ENCODE data around the gene DCAF16. TPM values are rescaled to one million over a fixed set of nuclear protein-coding genes. Genes with fewer than 3 reads are reported as not detected.

Gene DCAF16
- polyA plus RNA-seq, 2 of the 4 experiments (the other 2 are of a cell fraction), result 6.3 to 13.3 TPM

GRCh38 chr4:17785858-17786257 lies 24.7 kb downstream of the DCAF16 start:
- FAIRE-seq (no peak), ATAC-seq (peak in 1 of 2 experiments; percentile 48; a peak in 2 of 6 replicates), DNase-seq (ENCODE audit: low read depth in 1 of 2, low spot score in 1 of 2) (no peak)
- Histone ChIP-seq H3K4me1 (0 out of 3 replicates have a peak, but pooled peaks cover 8% of the 10 kb centered on the region), H3K4me2 (no peak overlapping the region), H3K27ac (no peak overlapping the region), H3K4me3 (no peak overlapping the region), H3K9me3 (no peaks in the 10 kb centered on the region)
- POLR2A ChIA-PET, result no interaction called here
- CTCF ChIA-PET, result interaction anchor here (1.2 kb wide), 1 partner anchor 22 kb away, joined by 3 read pairs; no protein-coding TSS in a partner anchor
- TF ChIP-seq, protein P1, sequence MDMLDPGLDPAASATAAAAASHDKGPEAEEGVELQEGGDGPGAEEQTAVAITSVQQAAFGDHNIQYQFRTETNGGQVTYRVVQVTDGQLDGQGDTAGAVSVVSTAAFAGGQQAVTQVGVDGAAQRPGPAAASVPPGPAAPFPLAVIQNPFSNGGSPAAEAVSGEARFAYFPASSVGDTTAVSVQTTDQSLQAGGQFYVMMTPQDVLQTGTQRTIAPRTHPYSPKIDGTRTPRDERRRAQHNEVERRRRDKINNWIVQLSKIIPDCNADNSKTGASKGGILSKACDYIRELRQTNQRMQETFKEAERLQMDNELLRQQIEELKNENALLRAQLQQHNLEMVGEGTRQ (IDR thresholded peaks at IDR 0.05), result no peak
- TF ChIP-seq RAD21 (conservative IDR thresholded peaks at IDR 0.05 in 1 of 2, IDR thresholded peaks at IDR 0.05 in 1 of 2) (peak in 1 of 2 experiments; percentile 16; a peak in 1 of 5 replicates), EHMT2 (IDR thresholded peaks at IDR 0.05; ENCODE audit: low read depth) (no peak)
- WGBS (ENCODE audit: missing lambda C conversion rate), result 65% methylated on average over 5 of the region's 5 CpGs

DNA sequence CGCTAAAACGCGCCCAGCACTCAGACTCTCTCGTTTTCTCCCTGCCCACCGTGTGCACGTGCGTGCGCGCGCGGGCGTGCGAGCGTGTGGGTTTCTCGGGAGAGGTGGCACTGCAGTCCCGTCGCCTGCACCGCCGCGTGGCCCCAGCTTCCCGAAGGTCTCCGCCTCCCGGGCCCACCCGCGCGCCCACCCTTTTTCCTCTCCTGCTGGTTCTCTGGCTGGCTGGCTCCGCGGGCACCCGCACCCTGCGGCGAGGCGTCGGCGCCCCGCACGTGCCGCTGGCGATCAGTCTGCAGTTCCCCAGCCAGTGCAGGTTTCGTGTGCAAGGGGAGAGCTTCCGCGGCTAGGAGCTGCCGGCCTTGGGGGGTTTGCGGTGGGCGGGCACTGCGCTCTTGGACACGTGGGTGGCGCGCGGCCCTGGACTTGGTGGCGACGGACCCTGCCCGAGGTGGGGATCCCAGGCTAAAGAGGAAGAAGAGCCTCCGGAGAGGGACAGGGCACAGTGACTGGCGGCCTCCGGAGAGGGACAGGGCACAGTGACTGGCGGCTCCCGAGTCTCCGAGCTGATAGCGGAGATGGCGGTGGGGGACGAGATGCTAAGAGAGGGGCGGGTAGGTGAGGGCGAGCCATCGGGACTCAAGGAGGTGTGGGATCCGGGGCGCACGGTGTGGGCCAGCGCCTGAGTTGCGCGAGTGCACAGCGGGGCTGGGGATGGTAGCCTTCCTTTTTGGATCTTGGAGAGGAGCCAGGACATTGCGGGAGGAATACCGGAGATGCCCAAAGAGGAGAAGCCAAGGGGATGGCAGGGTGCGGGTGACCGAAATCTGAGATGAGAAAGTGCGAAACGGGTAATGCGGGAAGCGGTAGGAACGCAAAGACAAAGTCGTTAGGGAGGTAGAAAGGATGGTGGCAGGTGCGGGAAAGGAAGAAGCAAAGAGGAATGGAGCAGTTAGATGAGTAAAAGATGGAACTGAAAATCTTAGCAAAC lies 29.0 kb downstream of the DCAF16 start, which contains the start of gene FAM184B:
FAM184B (minus strand) TSS at position 322 of the 988 bp plus-strand sequence. CDS start 322 bp downstream, outside the sequence.
- H3K4me2 ChIP-seq, result peak within 1 kb of the TSS; percentile 95
- TF ChIP-seq, protein P2, sequence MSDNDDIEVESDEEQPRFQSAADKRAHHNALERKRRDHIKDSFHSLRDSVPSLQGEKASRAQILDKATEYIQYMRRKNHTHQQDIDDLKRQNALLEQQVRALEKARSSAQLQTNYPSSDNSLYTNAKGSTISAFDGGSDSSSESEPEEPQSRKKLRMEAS (IDR thresholded peaks at IDR 0.05), result peak; percentile 62
- TF ChIP-seq EHF (CRISPR knock-in tag; IDR thresholded peaks at IDR 0.05), result no peak
- TF ChIP-seq, protein P3, sequence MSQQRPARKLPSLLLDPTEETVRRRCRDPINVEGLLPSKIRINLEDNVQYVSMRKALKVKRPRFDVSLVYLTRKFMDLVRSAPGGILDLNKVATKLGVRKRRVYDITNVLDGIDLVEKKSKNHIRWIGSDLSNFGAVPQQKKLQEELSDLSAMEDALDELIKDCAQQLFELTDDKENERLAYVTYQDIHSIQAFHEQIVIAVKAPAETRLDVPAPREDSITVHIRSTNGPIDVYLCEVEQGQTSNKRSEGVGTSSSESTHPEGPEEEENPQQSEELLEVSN (IDR thresholded peaks at IDR 0.05; ENCODE audit: borderline replicate concordance, low read depth), result peak; percentile 75
- no peak for TF ChIP-seq FOSL2 (IDR thresholded peaks at IDR 0.05)
- no peak for TF ChIP-seq FOSL2 (CRISPR knock-in tag; IDR thresholded peaks at IDR 0.05)
- WGBS (ENCODE audit: missing lambda C conversion rate), result 66% methylated on average over 23 of the region's 82 CpGs
- H3K4me3 ChIP-seq, result peak within 1 kb of the TSS; percentile 48
- ATAC-seq (peak; percentile 60 to 71; a peak in 4 of 6 replicates), DNase-seq (ENCODE audit: low read depth in 1 of 2, low spot score in 1 of 2) (no peak), FAIRE-seq (no peak)
- ChIA-PET CTCF (no interaction called here), POLR2A (no interaction called here)
- no peaks in the 10 kb centered on the region for H3K9me3 ChIP-seq
- peak within 1 kb of the TSS in 1 of 2 experiments; percentile 71; a peak in 3 of 6 replicates for H3K27ac ChIP-seq
- peaks cover 6% of the 10 kb centered on the region; the same call in 1 of the 3 replicates for H3K4me1 ChIP-seq

DNA sequence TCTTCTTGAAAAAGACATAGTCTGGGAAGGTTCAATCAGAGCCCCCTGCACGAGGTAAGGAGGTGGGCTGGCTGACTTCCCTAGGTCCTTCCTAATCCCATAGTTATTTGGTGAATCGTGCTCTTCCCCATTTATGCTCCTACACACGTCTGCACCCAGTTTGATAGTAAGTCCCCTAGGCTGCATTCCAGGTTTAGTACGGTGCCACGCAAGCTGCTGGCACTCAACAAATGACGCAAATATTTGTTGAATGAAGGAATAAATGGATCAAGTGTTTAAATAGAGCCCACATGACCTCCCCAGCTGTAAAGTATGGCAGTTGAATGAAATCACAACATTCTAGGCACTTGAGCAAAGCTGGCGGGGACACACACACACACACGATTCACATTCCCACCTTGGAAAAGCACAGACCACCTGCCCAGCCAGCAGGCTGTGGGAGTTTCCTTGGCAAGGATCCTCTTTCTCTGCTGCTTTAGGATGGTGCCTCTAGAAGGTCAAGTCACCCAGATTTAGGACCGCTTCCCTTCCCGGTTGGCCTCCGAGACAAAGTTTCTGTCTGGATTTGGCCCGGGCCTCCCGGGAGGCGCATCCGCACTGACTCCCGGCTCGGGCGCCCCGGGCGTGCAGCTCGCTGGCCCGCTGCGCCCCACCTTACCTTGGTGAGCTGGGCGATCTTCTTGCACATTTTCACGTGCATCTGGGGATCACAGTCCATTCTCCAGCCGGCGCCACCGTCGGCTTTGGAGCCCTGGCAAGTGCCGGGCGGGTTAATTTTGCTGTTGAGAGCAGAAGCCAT lies 29.9 kb downstream of the DCAF16 start:
- Histone ChIP-seq H3K27ac (peak overlapping the region in 1 of 2 experiments; percentile 71; a peak in 3 of 6 replicates), H3K4me1 (peaks cover 6% of the 10 kb centered on the region; the same call in 1 of the 3 replicates), H3K9me3 (no peaks in the 10 kb centered on the region), H3K4me2 (peak overlapping the region; percentile 95), H3K4me3 (peak overlapping the region; percentile 48)
- WGBS (ENCODE audit: missing lambda C conversion rate), result 20% methylated on average over 15 of the region's 31 CpGs
- DNase-seq (ENCODE audit: low read depth in 1 of 2, low spot score in 1 of 2) (no peak), FAIRE-seq (no peak), ATAC-seq (peak; percentile 65 to 70; a peak in 4 of 6 replicates)
- ChIA-PET POLR2A (no interaction called here), CTCF (no interaction called here)
- TF ChIP-seq, protein P4, sequence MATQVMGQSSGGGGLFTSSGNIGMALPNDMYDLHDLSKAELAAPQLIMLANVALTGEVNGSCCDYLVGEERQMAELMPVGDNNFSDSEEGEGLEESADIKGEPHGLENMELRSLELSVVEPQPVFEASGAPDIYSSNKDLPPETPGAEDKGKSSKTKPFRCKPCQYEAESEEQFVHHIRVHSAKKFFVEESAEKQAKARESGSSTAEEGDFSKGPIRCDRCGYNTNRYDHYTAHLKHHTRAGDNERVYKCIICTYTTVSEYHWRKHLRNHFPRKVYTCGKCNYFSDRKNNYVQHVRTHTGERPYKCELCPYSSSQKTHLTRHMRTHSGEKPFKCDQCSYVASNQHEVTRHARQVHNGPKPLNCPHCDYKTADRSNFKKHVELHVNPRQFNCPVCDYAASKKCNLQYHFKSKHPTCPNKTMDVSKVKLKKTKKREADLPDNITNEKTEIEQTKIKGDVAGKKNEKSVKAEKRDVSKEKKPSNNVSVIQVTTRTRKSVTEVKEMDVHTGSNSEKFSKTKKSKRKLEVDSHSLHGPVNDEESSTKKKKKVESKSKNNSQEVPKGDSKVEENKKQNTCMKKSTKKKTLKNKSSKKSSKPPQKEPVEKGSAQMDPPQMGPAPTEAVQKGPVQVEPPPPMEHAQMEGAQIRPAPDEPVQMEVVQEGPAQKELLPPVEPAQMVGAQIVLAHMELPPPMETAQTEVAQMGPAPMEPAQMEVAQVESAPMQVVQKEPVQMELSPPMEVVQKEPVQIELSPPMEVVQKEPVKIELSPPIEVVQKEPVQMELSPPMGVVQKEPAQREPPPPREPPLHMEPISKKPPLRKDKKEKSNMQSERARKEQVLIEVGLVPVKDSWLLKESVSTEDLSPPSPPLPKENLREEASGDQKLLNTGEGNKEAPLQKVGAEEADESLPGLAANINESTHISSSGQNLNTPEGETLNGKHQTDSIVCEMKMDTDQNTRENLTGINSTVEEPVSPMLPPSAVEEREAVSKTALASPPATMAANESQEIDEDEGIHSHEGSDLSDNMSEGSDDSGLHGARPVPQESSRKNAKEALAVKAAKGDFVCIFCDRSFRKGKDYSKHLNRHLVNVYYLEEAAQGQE (IDR thresholded peaks at IDR 0.05), result no peak
- TF ChIP-seq KDM1A (IDR thresholded peaks at IDR 0.05; ENCODE audit: low read depth) (no peak), JUN (IDR thresholded peaks at IDR 0.05) (no peak), BHLHE40 (IDR thresholded peaks at IDR 0.05; ENCODE audit: low read depth, low read length) (no peak), EP300 (IDR thresholded peaks at IDR 0.05) (no peak), CEBPB (IDR thresholded peaks at IDR 0.05) (no peak), CHD4 (IDR thresholded peaks at IDR 0.05; ENCODE audit: borderline replicate concordance) (no peak), HOXB5 (CRISPR knock-in tag; IDR thresholded peaks at IDR 0.05) (no peak), FOSB (CRISPR knock-in tag; IDR thresholded peaks at IDR 0.05) (no peak), RAD21 (conservative IDR thresholded peaks at IDR 0.05 in 1 of 2, IDR thresholded peaks at IDR 0.05 in 1 of 2) (no peak), EHF (CRISPR knock-in tag; IDR thresholded peaks at IDR 0.05) (no peak), HMGXB4 (CRISPR knock-in tag; IDR thresholded peaks at IDR 0.05; ENCODE audit: borderline replicate concordance) (no peak), PHF8 (IDR thresholded peaks at IDR 0.05; ENCODE audit: borderline replicate concordance, low read depth) (no peak)
- TF ChIP-seq, protein P5, sequence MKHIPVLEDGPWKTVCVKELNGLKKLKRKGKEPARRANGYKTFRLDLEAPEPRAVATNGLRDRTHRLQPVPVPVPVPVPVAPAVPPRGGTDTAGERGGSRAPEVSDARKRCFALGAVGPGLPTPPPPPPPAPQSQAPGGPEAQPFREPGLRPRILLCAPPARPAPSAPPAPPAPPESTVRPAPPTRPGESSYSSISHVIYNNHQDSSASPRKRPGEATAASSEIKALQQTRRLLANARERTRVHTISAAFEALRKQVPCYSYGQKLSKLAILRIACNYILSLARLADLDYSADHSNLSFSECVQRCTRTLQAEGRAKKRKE (CRISPR knock-in tag; IDR thresholded peaks at IDR 0.05; ENCODE audit: low read depth), result no peak

Data from A549 (cell line).